Keratinocyte (primary cell): Measurements from ENCODE around the gene RANBP9. TPM values are rescaled to one million over a fixed set of nuclear protein-coding genes. Genes with fewer than 3 reads are reported as not detected.

Experiments used
- DNase-seq: peaks from one replicate; pipeline ENCODE4 v3.0.0-alpha.2; 2011; ENCODE audit warnings: low read depth, missing footprints, low spot score
- FAIRE-seq: peaks from 2 replicates; lab custom pipeline; 2011; peaks lifted over from hg19 to GRCh38; lab: Jason Lieb, UNC
- H2AFZ ChIP-seq: 2 replicates; pipeline ENCODE4 v1.6.0; 2012; ENCODE audit warnings: low read length, control low read depth, inconsistent platforms; ENCODE audit not compliant: control insufficient read depth
- H3K27ac ChIP-seq: 2 replicates; pipeline ENCODE4 v1.5.1; 2011; ENCODE audit warnings: low read length; ENCODE audit not compliant: control insufficient read depth, insufficient read depth
- H3K27me3 ChIP-seq: 3 replicates; pipeline ENCODE4 v1.6.0; 2011; ENCODE audit warnings: low read length; ENCODE audit not compliant: control insufficient read depth, insufficient read depth; ENCODE audit errors: extremely low read depth
- H3K36me3 ChIP-seq, 2 experiments: 2 replicates in 1 of 2; 3 replicates in 1 of 2; pipeline ENCODE4 v1.5.1; 2011; ENCODE audit warnings: low read length in 2 of 2, mild to moderate bottlenecking in 1 of 2; ENCODE audit not compliant: control insufficient read depth in 2 of 2, insufficient read depth in 2 of 2; ENCODE audit errors: extremely low read depth in 1 of 2
- H3K4me1 ChIP-seq: 3 replicates; pipeline ENCODE4 v1.5.1; 2011; ENCODE audit warnings: low read length; ENCODE audit not compliant: control insufficient read depth, insufficient read depth; ENCODE audit errors: extremely low read depth
- H3K4me2 ChIP-seq: 3 replicates; pipeline ENCODE4 v1.6.0; 2011; ENCODE audit warnings: low read depth, low read length; ENCODE audit not compliant: control insufficient read depth, insufficient read depth; ENCODE audit errors: extremely low read depth
- H3K4me3 ChIP-seq, 3 experiments: fragments of 200-600 bp in 1 of 3; sonication (generic) in 1 of 3; 2 replicates in 2 of 3; 3 replicates in 1 of 3; pipeline ENCODE4 v1.5.1; 2011 to 2016; ENCODE audit warnings: low read length in 3 of 3, mild to moderate bottlenecking in 3 of 3, control low read depth in 2 of 3, inconsistent platforms in 1 of 3, low read depth in 1 of 3, mixed read lengths in 1 of 3, mixed run types in 1 of 3, moderate library complexity in 1 of 3; ENCODE audit not compliant: control insufficient read depth in 2 of 3, insufficient read depth in 2 of 3; ENCODE audit errors: extremely low read depth in 1 of 3
- H3K79me2 ChIP-seq: 2 replicates; pipeline ENCODE4 v1.6.0; 2012; ENCODE audit warnings: low read length; ENCODE audit not compliant: control insufficient read depth, insufficient read depth
- H3K9ac ChIP-seq: 3 replicates; pipeline ENCODE4 v1.6.0; 2011; ENCODE audit warnings: low read length; ENCODE audit not compliant: control insufficient read depth, insufficient read depth; ENCODE audit errors: extremely low read depth
- H3K9me1 ChIP-seq: 3 replicates; pipeline ENCODE4 v1.6.0; 2011; ENCODE audit warnings: low read length; ENCODE audit not compliant: control insufficient read depth, insufficient read depth; ENCODE audit errors: extremely low read depth
- H3K9me3 ChIP-seq: 2 replicates; pipeline ENCODE4 v1.5.1; 2012; ENCODE audit warnings: low read depth, low read length; ENCODE audit not compliant: control insufficient read depth
- H4K20me1 ChIP-seq: 3 replicates; pipeline ENCODE4 v1.6.0; 2011; ENCODE audit warnings: low read length; ENCODE audit not compliant: control insufficient read depth, insufficient read depth; ENCODE audit errors: extremely low read depth
- EZH2 ChIP-seq: IDR thresholded peaks from one replicate; pipeline ENCODE4 v1.6.1; 2012; ENCODE audit warnings: inconsistent platforms, mild to moderate bottlenecking, low read length, moderate library complexity
- dilution Hi-C: fragments of 300-500 bp; cut with MboI; formaldehyde crosslinking; loops from one replicate; pipeline ENCODE4 v1.7.0; 2020; ENCODE audit warnings: low sequenced_read_pairs; ENCODE audit not compliant: extremely low pct_ligation_motif_present
- polyA plus RNA-seq, 5 experiments: library from polyadenylated mRNA; depleted of rRNA in 3 of 5; stranded (reverse) in 3 of 5; stranded (forward) in 1 of 5; unstranded in 1 of 5; fragments of >200 nt; gene quantifications; 1 replicate in 1 of 5; 2 replicates in 3 of 5; 3 replicates in 1 of 5; pipeline versions ENCODE4 v1.2.1 to v1.2.3, GENCODE V29; 2011 to 2012; ENCODE audit warnings: missing spikeins in 2 of 5, low read depth in 1 of 5, low replicate concordance in 1 of 5
- TF ChIP-seq, protein P1 (sequence below), 3 experiments: IDR thresholded peaks in 1 of 3; conservative IDR thresholded peaks in 1 of 3; optimal IDR thresholded peaks in 1 of 3; 2 replicates in 2 of 3; 3 replicates in 1 of 3; pipeline versions ENCODE3 to v1.5.1; 2011; ENCODE audit warnings: low read length in 3 of 3, mild to moderate bottlenecking in 3 of 3, moderate library complexity in 2 of 3, control low read depth in 1 of 3, inconsistent platforms in 1 of 3; ENCODE audit not compliant: insufficient read depth in 2 of 3; ENCODE audit errors: extremely low read depth in 1 of 3

RANBP9 gene
- polyA plus RNA-seq, 1 donor (not counting 4 experiments of a cell fraction or from before 2014, with no cell fraction given): 36.7 TPM

DNA sequence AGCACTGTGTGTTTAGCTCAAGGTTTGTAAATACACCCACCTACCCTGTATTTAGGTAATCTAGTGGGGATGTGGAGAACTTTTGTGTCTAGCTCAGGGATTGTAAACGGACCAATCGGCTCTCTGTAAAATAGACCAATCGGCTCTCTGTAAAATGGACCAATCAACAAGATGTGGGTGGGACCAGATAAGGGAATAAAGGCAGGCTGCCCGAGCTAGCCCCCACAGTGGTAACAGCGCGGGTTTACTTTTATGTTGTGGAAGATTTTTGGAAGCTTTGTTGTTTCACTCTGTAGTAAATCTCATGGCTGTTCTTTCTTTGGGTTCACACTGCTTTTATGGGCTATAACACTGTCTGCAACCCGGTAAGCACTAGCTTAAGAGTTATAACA is 32.1 kb upstream of the RANBP9 start:
- dilution Hi-C loops: no loop called here
- Histone ChIP-seq H3K4me3 (no peak overlapping the region), H3K9me1 (no peaks in the 10 kb centered on the region), H3K9ac (no peak overlapping the region), H4K20me1 (no peaks in the 10 kb centered on the region), H3K9me3 (no peaks in the 10 kb centered on the region), H3K4me2 (no peak overlapping the region), H2AFZ (no peak overlapping the region), H3K4me1 (no peaks in the 10 kb centered on the region), H3K27me3 (no peaks in the 10 kb centered on the region), H3K36me3 (no peaks in the 10 kb centered on the region), H3K27ac (no peak overlapping the region), H3K79me2 (no peaks in the 10 kb centered on the region)
- no peak for FAIRE-seq
- TF ChIP-seq EZH2: no peak
- TF ChIP-seq, protein P1, sequence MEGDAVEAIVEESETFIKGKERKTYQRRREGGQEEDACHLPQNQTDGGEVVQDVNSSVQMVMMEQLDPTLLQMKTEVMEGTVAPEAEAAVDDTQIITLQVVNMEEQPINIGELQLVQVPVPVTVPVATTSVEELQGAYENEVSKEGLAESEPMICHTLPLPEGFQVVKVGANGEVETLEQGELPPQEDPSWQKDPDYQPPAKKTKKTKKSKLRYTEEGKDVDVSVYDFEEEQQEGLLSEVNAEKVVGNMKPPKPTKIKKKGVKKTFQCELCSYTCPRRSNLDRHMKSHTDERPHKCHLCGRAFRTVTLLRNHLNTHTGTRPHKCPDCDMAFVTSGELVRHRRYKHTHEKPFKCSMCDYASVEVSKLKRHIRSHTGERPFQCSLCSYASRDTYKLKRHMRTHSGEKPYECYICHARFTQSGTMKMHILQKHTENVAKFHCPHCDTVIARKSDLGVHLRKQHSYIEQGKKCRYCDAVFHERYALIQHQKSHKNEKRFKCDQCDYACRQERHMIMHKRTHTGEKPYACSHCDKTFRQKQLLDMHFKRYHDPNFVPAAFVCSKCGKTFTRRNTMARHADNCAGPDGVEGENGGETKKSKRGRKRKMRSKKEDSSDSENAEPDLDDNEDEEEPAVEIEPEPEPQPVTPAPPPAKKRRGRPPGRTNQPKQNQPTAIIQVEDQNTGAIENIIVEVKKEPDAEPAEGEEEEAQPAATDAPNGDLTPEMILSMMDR (optimal IDR thresholded peaks at IDR 0.05 in 1 of 3, IDR thresholded peaks at IDR 0.05 in 1 of 3, conservative IDR thresholded peaks at IDR 0.05 in 1 of 3; ENCODE audit: extremely low read depth in 1 of 3, insufficient read depth in 2 of 3, low read length in 3 of 3): no peak
- no peak for DNase-seq

DNA sequence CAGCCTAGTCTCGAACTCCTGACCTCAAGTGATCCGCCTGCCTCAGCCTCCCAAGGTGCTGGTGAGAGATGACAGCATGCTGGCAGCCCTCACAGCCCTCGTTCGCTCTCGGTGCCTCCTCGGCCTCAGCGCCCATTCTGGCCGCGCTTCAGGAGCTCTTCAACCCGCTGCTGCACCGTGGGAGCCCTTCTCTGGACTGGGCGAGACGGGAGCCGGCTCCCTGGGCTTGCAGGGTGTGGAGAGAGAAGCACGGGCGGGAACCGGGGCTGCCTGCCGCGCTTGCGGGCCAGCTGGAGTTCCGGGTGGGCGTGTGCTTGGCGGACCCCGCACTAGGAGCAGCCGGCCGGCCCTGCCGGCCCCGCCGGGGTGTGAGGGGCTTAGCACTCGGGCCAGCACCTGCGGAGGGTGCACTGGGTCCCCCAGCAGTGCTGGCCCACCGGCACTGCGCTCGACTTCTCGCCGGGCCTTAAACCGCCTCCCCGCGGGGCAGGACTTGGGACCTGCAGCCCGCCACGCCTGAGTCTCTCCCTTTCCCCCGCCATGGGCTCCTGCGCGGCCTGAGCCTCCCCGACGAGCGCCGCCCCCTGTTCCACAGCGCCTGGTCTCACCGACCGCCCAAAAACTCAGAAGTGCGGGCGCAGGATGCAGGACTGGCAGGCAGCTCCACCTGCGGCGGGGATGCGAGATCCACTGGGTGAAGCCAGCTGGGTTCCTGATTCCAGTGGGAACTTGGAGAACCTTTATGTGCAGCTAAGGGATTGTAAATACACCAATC is 31.5 kb upstream of the RANBP9 start:
- Histone ChIP-seq H3K79me2 (no peaks in the 10 kb centered on the region), H3K4me2 (no peak overlapping the region), H3K9me1 (no peaks in the 10 kb centered on the region), H3K9me3 (no peaks in the 10 kb centered on the region), H3K4me3 (no peak overlapping the region), H4K20me1 (no peaks in the 10 kb centered on the region), H3K27ac (no peak overlapping the region), H3K27me3 (no peaks in the 10 kb centered on the region), H2AFZ (no peak overlapping the region), H3K4me1 (no peaks in the 10 kb centered on the region), H3K9ac (no peak overlapping the region), H3K36me3 (no peaks in the 10 kb centered on the region)
- TF ChIP-seq, protein P1 (optimal IDR thresholded peaks at IDR 0.05 in 1 of 3, IDR thresholded peaks at IDR 0.05 in 1 of 3, conservative IDR thresholded peaks at IDR 0.05 in 1 of 3; ENCODE audit: extremely low read depth in 1 of 3, insufficient read depth in 2 of 3, low read length in 3 of 3): no peak
- TF ChIP-seq EZH2: no peak
- FAIRE-seq (no peak), DNase-seq (no peak)
- dilution Hi-C loops: no loop called here
